GM18526 (cell line): ENCODE measurements around the gene RBBP4.
A peak's percentile ranks its signal among the peaks of the same experiment; 100 is the strongest.

ENCODE experiments used
- POLR2A ChIP-seq: IDR thresholded peaks from 3 replicates; pipeline ENCODE4 v1.6.1; 2011; ENCODE audit not compliant: insufficient read length; ENCODE audit errors: extremely low read depth

Gene RBBP4

GRCh38 chr1:32627596-32628162 is 23.3 kb upstream of the RBBP4 start:
- TF ChIP-seq POLR2A = no peak

DNA sequence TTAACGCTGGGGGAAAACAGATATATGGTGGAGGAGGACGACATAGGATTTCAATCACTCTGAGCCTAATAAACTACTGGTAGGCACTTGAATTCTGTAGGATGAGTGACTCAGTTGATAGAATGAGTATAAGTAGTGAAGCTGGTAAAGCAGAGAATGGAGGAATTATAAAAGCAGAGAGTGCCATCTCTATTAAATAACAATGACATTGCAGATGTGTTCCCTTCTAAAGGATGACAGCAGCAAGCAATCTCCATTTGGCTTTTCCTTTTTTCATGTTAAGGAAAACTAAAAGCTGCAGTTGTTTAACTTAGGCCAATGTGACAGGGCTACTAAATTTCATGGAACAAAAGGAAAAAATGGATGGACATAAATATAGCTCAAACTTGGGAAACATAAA is 18.2 kb upstream of the RBBP4 start:
- no peak for TF ChIP-seq POLR2A

GRCh38 chr1:32635508-32636277 is 15.3 kb upstream of the RBBP4 start:
- TF ChIP-seq POLR2A = no peak

DNA sequence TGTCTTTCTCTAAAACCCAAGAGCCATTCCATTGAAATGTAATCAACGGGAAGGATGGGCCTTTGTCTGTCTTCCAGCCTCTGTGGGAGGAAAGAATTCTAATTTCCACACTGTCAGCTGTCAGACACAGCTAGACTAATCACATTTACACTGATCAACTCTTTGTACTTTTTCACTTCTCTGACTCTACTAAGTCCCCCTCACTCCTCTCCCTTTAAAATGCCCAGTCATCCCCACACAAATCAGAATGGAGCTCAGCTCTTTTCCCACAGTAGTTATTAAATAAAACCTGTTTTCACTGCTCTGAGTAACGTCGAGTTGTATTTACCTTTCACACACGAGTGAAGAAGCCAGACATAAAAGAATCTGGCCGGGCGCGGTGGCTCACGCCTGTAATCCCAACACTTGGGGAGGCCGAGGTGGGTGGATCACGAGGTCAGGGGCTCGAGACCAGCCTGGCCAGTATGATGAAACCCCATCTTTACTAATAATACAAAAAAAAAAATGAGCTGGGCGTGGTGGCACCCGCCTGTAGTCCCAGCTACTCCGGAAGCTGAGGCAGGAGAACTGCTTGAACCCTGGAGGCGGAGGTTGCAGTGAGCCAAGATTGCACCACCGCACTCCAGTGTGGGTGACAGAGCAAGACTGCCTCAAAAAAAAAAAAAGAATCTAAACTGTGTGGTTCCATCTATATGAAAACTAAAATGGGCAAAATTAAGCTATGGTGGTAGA is 13.9 kb upstream of the RBBP4 start:
- TF ChIP-seq POLR2A = no peak

DNA sequence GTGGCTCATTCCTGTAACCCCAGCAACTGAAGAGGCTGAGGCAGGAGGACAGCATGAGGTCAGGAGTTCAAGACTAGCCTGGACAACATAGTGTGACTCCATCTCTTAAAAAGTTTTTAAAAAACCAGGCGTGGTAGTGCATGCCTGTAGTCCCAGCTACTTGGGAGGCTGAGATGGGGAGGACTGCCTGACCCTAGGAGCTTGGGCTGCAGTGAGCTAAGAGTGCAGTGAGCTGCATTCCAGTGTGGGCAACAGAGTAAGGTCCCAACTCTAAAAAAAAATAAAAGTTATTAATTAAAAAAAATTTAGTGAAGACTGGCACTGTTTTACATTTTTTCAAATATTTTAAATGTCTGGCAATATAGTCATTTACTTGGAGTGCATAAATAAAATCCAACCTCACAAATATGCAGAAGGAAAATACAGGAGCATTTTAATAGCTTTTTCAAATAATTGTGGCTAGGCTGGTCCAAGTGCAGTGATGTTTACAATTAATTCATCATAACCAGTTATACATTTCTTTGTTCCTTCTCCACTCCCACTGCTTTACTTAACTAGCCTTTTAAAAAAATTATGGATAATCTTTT is 11.4 kb upstream of the RBBP4 start:
- TF ChIP-seq POLR2A = no peak

DNA sequence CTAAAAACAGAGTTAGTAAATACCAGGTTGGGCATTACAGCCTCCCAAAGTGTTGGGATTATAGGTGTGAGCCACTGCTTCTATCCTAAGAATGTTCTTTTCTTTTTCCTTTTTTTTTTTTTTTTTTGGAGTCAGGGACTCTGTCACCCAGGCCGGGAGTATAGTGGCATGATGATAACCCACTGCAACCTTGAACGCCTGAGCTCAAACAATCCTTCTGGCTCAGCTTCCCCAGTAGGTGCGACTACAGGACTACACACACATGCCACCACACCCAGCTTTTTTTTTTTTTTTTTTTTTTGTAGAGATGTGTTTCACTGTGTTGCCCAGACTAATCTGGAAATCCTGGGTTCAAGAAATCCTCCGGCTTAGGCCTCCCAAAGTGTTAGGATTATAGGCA is 6.6 kb upstream of the RBBP4 start:
- no peak for TF ChIP-seq POLR2A

GRCh38 chr1:32647308-32648134 is 3.5 kb upstream of the RBBP4 start:
- no peak for TF ChIP-seq POLR2A

DNA sequence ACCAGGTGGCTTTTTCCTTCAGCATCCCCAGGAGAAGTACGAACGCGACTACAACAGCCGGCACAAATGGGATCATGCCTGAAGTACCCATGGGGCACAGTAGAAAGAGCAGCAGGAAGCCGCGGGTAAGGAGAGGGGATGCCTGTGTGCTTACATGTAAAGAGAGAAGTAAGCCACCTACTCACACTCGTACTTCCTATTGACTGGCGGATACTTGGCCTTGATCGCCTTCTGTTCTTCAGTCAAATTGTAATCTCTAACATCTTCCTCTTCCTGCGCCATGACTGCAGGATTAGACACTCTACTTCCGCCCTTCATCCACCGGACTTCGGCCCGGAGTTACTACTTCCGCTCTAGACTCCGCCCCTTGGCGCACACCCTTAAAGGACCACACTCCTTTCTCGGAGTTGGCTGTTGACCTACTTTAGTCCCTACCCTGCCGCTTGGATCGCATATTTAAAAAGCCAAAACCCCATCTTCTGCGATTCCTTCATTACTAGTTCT is 708 bp upstream of the RBBP4 start, which contains the start of gene ZBTB8OS:
TSS of gene ZBTB8OS (minus strand) at position 303 of the 504 bp plus-strand sequence. CDS start at position 282, 21 bp downstream.
- TF ChIP-seq POLR2A = peak; percentile 81

GRCh38 chr1:32651461-32652073 is 559 bp downstream of the RBBP4 start:
- peak; percentile 25 for TF ChIP-seq POLR2A

- TF ChIP-seq POLR2A = no peak
These were observed 1.4 kb downstream of the RBBP4 start for GRCh38 chr1:32652244-32652962.

GRCh38 chr1:32659581-32659980 is 8.6 kb downstream of the RBBP4 start:
- TF ChIP-seq POLR2A = no peak

DNA sequence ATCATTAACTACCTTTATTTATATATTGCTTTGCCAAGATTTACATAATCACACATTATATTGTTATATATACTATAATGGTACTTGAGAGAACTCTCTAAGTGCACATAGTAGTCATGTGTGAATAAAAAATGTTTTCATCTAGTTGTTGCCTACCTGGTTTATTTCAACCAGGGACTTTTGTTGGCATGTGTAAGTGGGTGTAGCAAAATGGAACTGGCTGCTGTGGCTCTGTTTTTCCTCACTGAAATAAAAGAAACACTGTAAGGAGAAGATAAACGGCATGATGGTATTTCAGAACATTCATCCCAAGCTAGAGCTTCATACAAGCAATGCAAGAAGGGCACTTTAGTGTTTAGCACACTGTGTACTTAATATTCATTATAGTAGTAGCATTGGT is 14.9 kb downstream of the RBBP4 start:
- no peak for TF ChIP-seq POLR2A

DNA sequence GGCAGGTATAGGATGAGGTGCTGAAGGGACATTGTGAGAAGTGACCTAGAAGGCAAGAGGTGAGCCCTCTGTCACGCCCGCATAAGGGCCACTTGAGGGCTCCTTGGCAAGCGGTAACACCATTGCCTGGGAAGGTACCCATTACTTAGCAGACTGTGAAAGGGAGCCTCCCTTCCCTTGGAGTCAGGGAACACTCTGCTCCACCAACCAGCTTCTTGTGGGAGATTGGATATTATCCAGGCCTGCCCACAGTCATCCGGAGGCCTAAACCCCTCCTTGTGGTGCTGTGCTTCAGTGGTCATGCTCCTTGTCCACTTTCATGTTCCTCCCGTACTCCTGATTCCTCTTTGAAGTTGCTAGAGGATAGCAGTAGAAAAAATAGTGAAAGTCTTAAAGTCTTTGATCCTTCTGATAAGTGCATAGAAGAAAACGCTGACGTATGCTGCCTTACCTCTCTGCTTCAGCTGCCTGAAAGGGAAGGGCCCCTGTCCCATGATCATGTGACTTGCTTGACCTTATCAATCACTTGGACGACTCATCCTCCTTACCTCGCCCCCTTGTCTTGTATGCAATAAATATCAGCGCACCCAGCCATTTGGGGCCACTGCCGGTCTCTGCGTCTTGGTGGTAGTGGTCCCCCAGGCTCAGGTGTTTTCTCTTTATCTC is 16.0 kb downstream of the RBBP4 start:
- no peak for TF ChIP-seq POLR2A

GRCh38 chr1:32676945-32677344 is 25.9 kb downstream of the RBBP4 start:
- TF ChIP-seq POLR2A = no peak

GRCh38 chr1:32680642-32681041 is 29.6 kb downstream of the RBBP4 start:
- TF ChIP-seq POLR2A = no peak
